ENCODE measurements around the gene ANKS1B.

GRCh38 chr12:99976762-99977161 is 8.0 kb downstream of the ANKS1B start:
- no peak for TF ChIP-seq CTCF (tag by site-specific recombination; IDR thresholded peaks at IDR 0.05)
- TF ChIP-seq ZNF660 (tag by site-specific recombination; IDR thresholded peaks at IDR 0.05): no peak
- no peak for TF ChIP-seq ATF2 (tag by site-specific recombination; IDR thresholded peaks at IDR 0.05; ENCODE audit: low read depth)
- no peak for TF ChIP-seq ZBTB48 (tag by site-specific recombination; IDR thresholded peaks at IDR 0.05)
- TF ChIP-seq ZBTB11 (tag by site-specific recombination; conservative IDR thresholded peaks at IDR 0.05; ENCODE audit: low read depth): no peak
- TF ChIP-seq ZBTB7A (tag by site-specific recombination; IDR thresholded peaks at IDR 0.05; ENCODE audit: low read depth): no peak
- no peak for TF ChIP-seq PATZ1 (tag by site-specific recombination; IDR thresholded peaks at IDR 0.05)
- no peak for TF ChIP-seq YY1 (tag by site-specific recombination; IDR thresholded peaks at IDR 0.05)
- no peak for TF ChIP-seq SP2 (tag by site-specific recombination; IDR thresholded peaks at IDR 0.05)
- no peak for TF ChIP-seq ZNF362 (tag by site-specific recombination; IDR thresholded peaks at IDR 0.05)
- TF ChIP-seq ZNF169 (tag by site-specific recombination; IDR thresholded peaks at IDR 0.05): no peak

Measured in HEK293 (cell line).